ENCODE results near the gene POU6F1. TPM values are rescaled to one million over a fixed set of nuclear protein-coding genes. Genes with fewer than 3 reads are reported as not detected.

Gene POU6F1
- total and polyA plus RNA-seq, 5 donors from 2014 or later: 0.74 to 25.1 (median 2.5) TPM

DNA sequence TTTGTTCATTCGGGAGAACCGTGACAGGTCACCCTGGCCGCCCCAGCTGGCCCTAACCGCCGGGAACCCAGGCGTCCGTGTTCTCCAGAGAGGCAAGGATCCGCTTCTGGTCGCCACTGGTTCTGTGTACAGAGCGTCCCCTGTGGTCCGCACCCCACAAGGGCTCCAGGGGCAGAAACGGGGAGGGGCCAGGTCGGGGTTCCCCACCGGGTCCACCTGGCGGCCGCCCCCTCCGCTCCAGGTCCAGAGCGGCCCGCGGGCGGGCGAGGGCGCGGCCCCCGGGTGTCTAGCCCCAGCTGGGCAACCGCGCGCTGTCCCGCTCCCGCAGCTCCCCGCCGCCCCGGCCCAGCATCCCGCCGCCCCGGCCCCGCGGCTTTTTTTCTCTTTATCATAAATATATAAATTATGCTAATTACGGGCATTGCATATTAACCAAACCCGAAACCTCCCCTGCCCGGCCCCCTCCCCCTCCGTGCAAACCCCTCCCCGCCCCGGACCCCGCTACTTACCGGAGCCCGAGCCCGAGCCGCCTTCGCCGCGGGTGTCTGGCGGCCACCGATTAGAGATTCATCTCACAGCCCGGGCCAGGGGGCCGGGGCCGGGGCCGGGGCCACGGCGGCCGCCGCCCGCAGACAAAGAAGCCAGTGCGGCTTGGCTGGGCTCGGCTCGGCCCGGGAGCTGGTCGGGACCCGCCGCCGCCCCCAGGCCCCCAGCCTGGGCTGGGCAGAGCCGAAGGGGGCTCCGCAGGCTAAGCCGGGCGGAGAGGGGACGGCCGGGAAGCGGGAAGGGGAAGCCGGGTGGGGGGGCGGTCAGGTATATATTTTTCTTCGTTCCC lies 512 bp downstream of the POU6F1 start:
- no peaks in the 10 kb centered on the region for H3K36me3 ChIP-seq (ENCODE audit: control insufficient read depth, insufficient read depth, low read length)
- no peaks in the 10 kb centered on the region for H3K9me3 ChIP-seq (ENCODE audit: control insufficient read depth in 2 of 2, low read length in 2 of 2)
- peaks cover 9 to 23% (median 22%) of the 10 kb centered on the region in 4 donors for H3K4me1 Mint-ChIP-seq
- H3K9me3 Mint-ChIP-seq: no peaks in the 10 kb centered on the region
- peaks cover 10% of the 10 kb centered on the region for H3K36me3 Mint-ChIP-seq
- DNase-seq (peak in 2 of 3 donors; percentile 32 to 49), ATAC-seq (ENCODE audit: low read depth in 2 of 2) (peak; percentile 37 to 46)
- peak overlapping the region; percentile 74 to 98 (median 96) for H3K27ac Mint-ChIP-seq
- peak overlapping the region; percentile 79 to 97 (median 94) for H3K4me3 Mint-ChIP-seq
- no peaks in the 10 kb centered on the region for H3K27me3 ChIP-seq (ENCODE audit: control insufficient read depth, insufficient read depth, low read length)
- no peak overlapping the region for H3K4me3 ChIP-seq (ENCODE audit: low read depth, low read length)
- H3K4me1 ChIP-seq (ENCODE audit: control insufficient read depth, insufficient read depth, low read length, poor library complexity, severe bottlenecking): peaks cover 22% of the 10 kb centered on the region
- H3K27ac ChIP-seq (ENCODE audit: insufficient read depth, low read length, poor library complexity, severe bottlenecking): peak overlapping the region; percentile 92
- H3K27me3 Mint-ChIP-seq: no peaks in the 10 kb centered on the region

DNA sequence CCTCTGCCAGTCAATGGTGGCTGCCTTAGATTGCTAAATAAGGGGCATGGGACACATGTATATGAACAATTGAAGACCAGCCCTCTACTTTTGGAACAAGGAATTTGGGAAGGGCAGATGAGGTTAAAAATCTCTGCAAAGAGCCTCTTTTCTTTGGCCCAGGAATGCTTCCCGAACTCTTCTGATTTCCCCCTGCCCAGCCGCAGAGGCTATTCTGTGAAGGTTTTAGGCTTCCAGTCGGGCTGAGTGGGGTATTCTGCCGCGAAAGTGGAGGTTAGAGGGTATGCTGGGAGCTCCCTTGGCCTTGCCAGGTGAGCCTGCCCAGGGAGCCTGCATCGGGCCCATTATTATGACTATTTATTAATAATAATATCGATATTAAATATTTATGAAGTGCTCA lies 1.2 kb downstream of the POU6F1 start:
- H3K27me3 ChIP-seq (ENCODE audit: control insufficient read depth, insufficient read depth, low read length): no peaks in the 10 kb centered on the region
- no peaks in the 10 kb centered on the region for H3K27me3 Mint-ChIP-seq
- DNase-seq: no peak
- H3K27ac Mint-ChIP-seq: peak overlapping the region; percentile 88 to 97 (median 95)
- H3K36me3 Mint-ChIP-seq: peaks cover 9% of the 10 kb centered on the region
- no peaks in the 10 kb centered on the region for H3K9me3 Mint-ChIP-seq
- H3K4me3 Mint-ChIP-seq: peak overlapping the region; percentile 79 to 88 (median 82)
- peak overlapping the region; percentile 41 for H3K4me3 ChIP-seq (ENCODE audit: low read depth, low read length)
- H3K27ac ChIP-seq (ENCODE audit: insufficient read depth, low read length, poor library complexity, severe bottlenecking): peak overlapping the region; percentile 92
- peaks cover 22% of the 10 kb centered on the region for H3K4me1 ChIP-seq (ENCODE audit: control insufficient read depth, insufficient read depth, low read length, poor library complexity, severe bottlenecking)
- H3K36me3 ChIP-seq (ENCODE audit: control insufficient read depth, insufficient read depth, low read length): no peaks in the 10 kb centered on the region
- ATAC-seq (ENCODE audit: low read depth in 2 of 2): no peak
- H3K9me3 ChIP-seq (ENCODE audit: control insufficient read depth in 2 of 2, low read length in 2 of 2): no peaks in the 10 kb centered on the region
- peaks cover 9 to 23% (median 20%) of the 10 kb centered on the region in 4 donors for H3K4me1 Mint-ChIP-seq

DNA sequence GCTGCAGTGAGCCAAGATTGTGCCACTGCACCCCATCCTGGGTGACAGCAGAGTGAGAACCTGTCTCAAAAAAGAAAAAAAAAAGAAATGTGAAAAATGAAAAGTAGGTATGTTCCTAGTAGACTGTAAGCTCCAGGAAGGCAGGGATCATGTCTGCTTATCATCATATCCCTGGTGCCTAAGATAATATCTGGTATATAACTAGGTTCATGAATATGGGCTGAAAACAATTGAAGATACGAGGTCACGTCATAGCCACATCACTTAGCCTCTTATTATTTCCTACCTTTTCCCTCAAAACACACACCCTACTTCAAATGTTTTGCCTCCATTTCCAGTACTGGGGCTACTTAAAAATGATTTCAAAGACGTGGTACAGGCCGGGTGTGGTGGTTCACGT lies 3.0 kb downstream of the POU6F1 start:
- Mint-ChIP-seq H3K4me3 (peak overlapping the region in 1 of 4 donors; percentile 84), H3K27ac (no peak overlapping the region), H3K9me3 (no peaks in the 10 kb centered on the region), H3K4me1 (peaks cover 9 to 26% (median 19%) of the 10 kb centered on the region in 4 donors), H3K36me3 (peaks cover 12% of the 10 kb centered on the region), H3K27me3 (no peaks in the 10 kb centered on the region)
- H3K27ac ChIP-seq (ENCODE audit: insufficient read depth, low read length, poor library complexity, severe bottlenecking): no peak overlapping the region
- no peak overlapping the region for H3K4me3 ChIP-seq (ENCODE audit: low read depth, low read length)
- H3K4me1 ChIP-seq (ENCODE audit: control insufficient read depth, insufficient read depth, low read length, poor library complexity, severe bottlenecking): peaks cover 22% of the 10 kb centered on the region
- no peak for ATAC-seq (ENCODE audit: low read depth in 2 of 2)
- no peaks in the 10 kb centered on the region for H3K27me3 ChIP-seq (ENCODE audit: control insufficient read depth, insufficient read depth, low read length)
- DNase-seq: no peak
- no peaks in the 10 kb centered on the region for H3K9me3 ChIP-seq (ENCODE audit: control insufficient read depth in 2 of 2, low read length in 2 of 2)
- peaks cover 6% of the 10 kb centered on the region for H3K36me3 ChIP-seq (ENCODE audit: control insufficient read depth, insufficient read depth, low read length)

DNA sequence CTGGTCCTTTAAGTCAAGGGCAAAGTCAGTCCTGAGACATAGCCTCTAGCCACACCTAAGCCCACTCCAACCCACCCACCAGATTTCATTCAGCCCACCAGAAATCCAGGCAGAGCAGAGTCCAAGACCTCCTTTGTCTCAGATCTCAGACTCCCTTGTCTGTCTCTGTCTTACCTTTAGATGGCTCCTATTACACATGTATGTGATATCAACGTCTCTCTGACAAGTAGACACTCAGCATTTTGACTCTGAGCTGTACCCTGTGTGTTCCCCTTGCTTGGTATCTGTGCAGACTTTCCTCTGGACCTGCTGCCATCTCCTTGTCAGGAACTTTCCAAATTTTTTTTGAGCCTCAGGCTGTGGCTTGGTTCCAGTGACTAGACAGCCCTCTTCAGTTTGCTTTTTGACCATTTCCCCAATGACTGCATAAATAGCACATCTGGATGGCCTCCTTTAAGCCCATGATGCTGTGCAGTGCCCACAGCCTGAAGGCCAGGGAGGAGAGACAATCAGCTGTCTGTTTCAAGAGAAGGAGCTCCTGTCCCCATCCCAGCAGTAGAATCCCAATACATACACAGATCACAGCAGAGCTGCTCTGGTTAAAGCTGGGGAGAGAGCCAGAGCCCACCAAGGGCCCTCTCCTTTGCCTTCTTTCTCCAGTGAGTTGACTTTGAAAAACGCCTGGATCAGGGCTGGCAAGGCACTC lies 7.0 kb downstream of the POU6F1 start:
- Mint-ChIP-seq H3K9me3 (no peaks in the 10 kb centered on the region), H3K4me3 (peak overlapping the region in 1 of 4 donors; percentile 60), H3K36me3 (peaks cover 12% of the 10 kb centered on the region), H3K27ac (peak overlapping the region in 2 of 3 donors; percentile 67 to 87), H3K27me3 (no peaks in the 10 kb centered on the region), H3K4me1 (peaks cover 0 to 6% (median 5%) of the 10 kb centered on the region in 4 donors)
- Histone ChIP-seq H3K9me3 (ENCODE audit: control insufficient read depth in 2 of 2, low read length in 2 of 2) (no peaks in the 10 kb centered on the region), H3K4me1 (ENCODE audit: control insufficient read depth, insufficient read depth, low read length, poor library complexity, severe bottlenecking) (no peaks in the 10 kb centered on the region), H3K4me3 (ENCODE audit: low read depth, low read length) (no peak overlapping the region), H3K36me3 (ENCODE audit: control insufficient read depth, insufficient read depth, low read length) (peaks cover 6% of the 10 kb centered on the region), H3K27me3 (ENCODE audit: control insufficient read depth, insufficient read depth, low read length) (no peaks in the 10 kb centered on the region), H3K27ac (ENCODE audit: insufficient read depth, low read length, poor library complexity, severe bottlenecking) (no peak overlapping the region)
- ATAC-seq (ENCODE audit: low read depth in 2 of 2) (no peak), DNase-seq (no peak)

DNA sequence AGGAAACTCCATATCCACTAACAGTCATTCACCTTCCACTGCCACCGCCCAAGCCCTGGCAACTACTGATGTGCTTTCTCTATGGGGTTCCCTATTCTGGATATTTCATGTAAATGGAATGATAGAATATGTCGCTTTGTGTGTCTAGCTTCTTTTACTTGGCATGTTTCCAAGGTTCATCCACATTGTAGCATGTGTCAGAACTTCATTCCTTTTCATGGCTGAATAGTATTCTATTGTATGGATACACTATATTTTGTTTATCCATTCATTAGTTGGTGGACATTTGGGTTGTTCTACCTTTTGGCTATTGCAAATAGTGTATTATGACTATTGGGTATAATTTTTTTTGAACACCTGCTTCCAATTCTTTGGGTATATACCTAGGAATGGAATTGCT lies 8.6 kb downstream of the POU6F1 start:
- ATAC-seq (ENCODE audit: low read depth in 2 of 2) (no peak), DNase-seq (no peak)
- Histone ChIP-seq H3K27me3 (ENCODE audit: control insufficient read depth, insufficient read depth, low read length) (no peaks in the 10 kb centered on the region), H3K36me3 (ENCODE audit: control insufficient read depth, insufficient read depth, low read length) (peaks cover 6% of the 10 kb centered on the region), H3K4me1 (ENCODE audit: control insufficient read depth, insufficient read depth, low read length, poor library complexity, severe bottlenecking) (no peaks in the 10 kb centered on the region), H3K9me3 (ENCODE audit: control insufficient read depth in 2 of 2, low read length in 2 of 2) (no peaks in the 10 kb centered on the region), H3K27ac (ENCODE audit: insufficient read depth, low read length, poor library complexity, severe bottlenecking) (no peak overlapping the region), H3K4me3 (ENCODE audit: low read depth, low read length) (no peak overlapping the region)
- Mint-ChIP-seq H3K4me3 (no peak overlapping the region), H3K27me3 (no peaks in the 10 kb centered on the region), H3K36me3 (peaks cover 6% of the 10 kb centered on the region), H3K9me3 (no peaks in the 10 kb centered on the region), H3K4me1 (peaks cover 0 to 3% (median 1%) of the 10 kb centered on the region in 4 donors), H3K27ac (peak overlapping the region; percentile 47 to 93 (median 55))

DNA sequence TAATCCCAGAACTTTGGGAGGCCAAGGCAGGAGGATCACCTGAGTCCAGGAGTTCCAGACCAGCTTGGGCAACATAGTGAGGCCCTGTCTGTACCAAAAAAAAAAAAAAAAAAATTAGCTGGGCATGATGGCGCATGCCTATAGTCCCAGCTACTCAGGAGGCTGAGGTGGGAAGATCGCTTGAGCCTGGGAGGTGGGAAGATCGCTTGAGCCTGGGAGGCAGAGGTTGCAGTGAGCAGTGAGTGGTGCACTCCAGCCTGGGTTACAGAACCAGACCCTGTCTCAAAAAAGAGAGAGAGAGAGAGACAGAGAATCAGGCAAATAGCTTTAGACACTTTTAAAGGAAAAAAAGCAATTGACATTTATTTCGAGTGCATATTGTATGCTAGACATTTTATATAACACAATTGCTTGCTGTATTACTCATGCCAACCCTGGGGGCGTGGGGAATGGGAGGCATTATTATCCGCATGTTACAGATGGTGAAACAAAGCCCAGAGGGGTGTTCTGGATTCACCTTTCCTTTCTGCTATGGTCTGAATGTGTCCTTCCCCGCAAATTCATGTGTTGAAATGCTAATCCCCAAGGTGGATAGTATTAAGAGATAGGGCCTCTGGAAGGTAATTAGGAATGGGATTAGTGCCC lies 9.7 kb downstream of the POU6F1 start:
- H3K9me3 Mint-ChIP-seq: no peaks in the 10 kb centered on the region
- H3K4me1 Mint-ChIP-seq: peaks cover 0 to 7% (median 0%) of the 10 kb centered on the region in 4 donors
- H3K36me3 ChIP-seq (ENCODE audit: control insufficient read depth, insufficient read depth, low read length): peaks cover 6% of the 10 kb centered on the region
- no peak overlapping the region for H3K27ac ChIP-seq (ENCODE audit: insufficient read depth, low read length, poor library complexity, severe bottlenecking)
- no peaks in the 10 kb centered on the region for H3K9me3 ChIP-seq (ENCODE audit: control insufficient read depth in 2 of 2, low read length in 2 of 2)
- DNase-seq: no peak
- no peaks in the 10 kb centered on the region for H3K4me1 ChIP-seq (ENCODE audit: control insufficient read depth, insufficient read depth, low read length, poor library complexity, severe bottlenecking)
- no peak overlapping the region for H3K27ac Mint-ChIP-seq
- H3K27me3 Mint-ChIP-seq: no peaks in the 10 kb centered on the region
- no peak for ATAC-seq (ENCODE audit: low read depth in 2 of 2)
- H3K27me3 ChIP-seq (ENCODE audit: control insufficient read depth, insufficient read depth, low read length): no peaks in the 10 kb centered on the region
- peaks cover 3% of the 10 kb centered on the region for H3K36me3 Mint-ChIP-seq
- no peak overlapping the region for H3K4me3 ChIP-seq (ENCODE audit: low read depth, low read length)
- H3K4me3 Mint-ChIP-seq: no peak overlapping the region

DNA sequence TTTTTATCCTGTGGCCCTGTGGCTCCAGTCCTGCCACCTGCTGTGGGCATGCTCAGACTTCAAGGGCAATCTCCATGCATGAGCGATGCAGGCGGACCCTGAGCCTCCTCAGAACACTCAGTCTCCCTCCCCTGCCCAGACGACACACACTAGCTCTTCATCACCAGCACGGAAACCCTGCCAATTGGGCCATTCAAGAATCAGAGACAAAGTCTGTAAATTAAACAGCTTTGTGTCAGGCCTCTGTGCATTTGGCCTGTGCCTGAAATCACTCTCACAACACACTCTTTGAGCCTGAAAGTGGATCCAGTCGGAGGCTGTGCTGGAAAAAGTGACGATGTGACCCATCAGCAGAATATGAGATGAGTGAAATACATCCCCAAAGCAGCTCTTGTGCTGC lies 12.5 kb downstream of the POU6F1 start:
- H3K27ac Mint-ChIP-seq: peak overlapping the region in 2 of 3 donors; percentile 26 to 64
- Histone ChIP-seq H3K36me3 (ENCODE audit: control insufficient read depth, insufficient read depth, low read length) (no peaks in the 10 kb centered on the region), H3K4me1 (ENCODE audit: control insufficient read depth, insufficient read depth, low read length, poor library complexity, severe bottlenecking) (no peaks in the 10 kb centered on the region), H3K27ac (ENCODE audit: insufficient read depth, low read length, poor library complexity, severe bottlenecking) (no peak overlapping the region), H3K27me3 (ENCODE audit: control insufficient read depth, insufficient read depth, low read length) (no peaks in the 10 kb centered on the region), H3K9me3 (ENCODE audit: control insufficient read depth in 2 of 2, low read length in 2 of 2) (no peaks in the 10 kb centered on the region), H3K4me3 (ENCODE audit: low read depth, low read length) (no peak overlapping the region)
- ATAC-seq (ENCODE audit: low read depth in 2 of 2) (no peak), DNase-seq (no peak)
- peaks cover 3% of the 10 kb centered on the region for H3K36me3 Mint-ChIP-seq
- no peaks in the 10 kb centered on the region for H3K27me3 Mint-ChIP-seq
- H3K4me1 Mint-ChIP-seq: peaks cover 0 to 4% (median 0%) of the 10 kb centered on the region in 4 donors
- H3K9me3 Mint-ChIP-seq: no peaks in the 10 kb centered on the region
- no peak overlapping the region for H3K4me3 Mint-ChIP-seq
